HepG2 (cell line): Measurements from ENCODE around the gene CTU2. TPM values are rescaled to one million over a fixed set of nuclear protein-coding genes. Genes with fewer than 3 reads are reported as not detected.

ENCODE experiments used
- FOXK1 ChIP-seq: sonication (generic); formaldehyde crosslinking; IDR thresholded peaks from 2 replicates; pipeline ENCODE4 v1.4.0; 2020; ENCODE audit warnings: low read depth, missing genetic modification reagents, borderline replicate concordance
- GLI4 ChIP-seq: sonication (generic); formaldehyde crosslinking; IDR thresholded peaks from 2 replicates; pipeline ENCODE4 v1.5.1; 2020; ENCODE audit warnings: missing genetic modification reagents, mild to moderate bottlenecking, moderate library complexity, borderline replicate concordance
- MIXL1 ChIP-seq: IDR thresholded peaks from 2 replicates; pipeline ENCODE4 v1.6.1; 2016
- SPEN ChIP-seq: sonication (generic); formaldehyde crosslinking; IDR thresholded peaks from 2 replicates; pipeline ENCODE4 v1.5.1; 2020; ENCODE audit warnings: low read depth, mild to moderate bottlenecking, missing genetic modification reagents
- ZBTB10 ChIP-seq: sonication (generic); formaldehyde crosslinking; IDR thresholded peaks from 2 replicates; pipeline ENCODE4 v1.4.0; 2020; ENCODE audit warnings: missing genetic modification reagents, borderline replicate concordance
- ZBTB33 ChIP-seq: sonication (generic); formaldehyde crosslinking; IDR thresholded peaks from 2 replicates; pipeline ENCODE4 v1.4.0; 2020; ENCODE audit warnings: missing genetic modification reagents
- ZBTB39 ChIP-seq: sonication (generic); formaldehyde crosslinking; IDR thresholded peaks from 2 replicates; pipeline ENCODE4 v1.5.0; 2020; ENCODE audit warnings: missing genetic modification reagents
- ZFP82 ChIP-seq: sonication (generic); formaldehyde crosslinking; IDR thresholded peaks from 2 replicates; pipeline ENCODE4 v1.5.1; 2020; ENCODE audit warnings: mild to moderate bottlenecking, missing genetic modification reagents, borderline replicate concordance
- ZNF276 ChIP-seq: sonication (generic); formaldehyde crosslinking; IDR thresholded peaks from 2 replicates; pipeline ENCODE4 v1.4.0; 2020; ENCODE audit warnings: mild to moderate bottlenecking, low read depth, missing genetic modification reagents
- ZNF512 ChIP-seq: sonication (generic); formaldehyde crosslinking; IDR thresholded peaks from 2 replicates; pipeline ENCODE4 v1.4.0; 2020; ENCODE audit warnings: mild to moderate bottlenecking, missing genetic modification reagents
- ZNF670 ChIP-seq: sonication (generic); formaldehyde crosslinking; IDR thresholded peaks from 2 replicates; pipeline ENCODE4 v1.8.0; 2022; ENCODE audit warnings: mild to moderate bottlenecking, missing genetic modification reagents, borderline replicate concordance
- ZNF850 ChIP-seq: sonication (generic); formaldehyde crosslinking; conservative IDR thresholded peaks from 2 replicates; pipeline ENCODE4 v1.9.0; 2021; ENCODE audit warnings: mild to moderate bottlenecking, missing genetic modification reagents
- polyA plus RNA-seq, 8 experiments: library from polyadenylated mRNA; depleted of rRNA in 3 of 8; stranded (reverse) in 7 of 8; unstranded in 1 of 8; fragments of >200 nt; fragmentation: Illumina TruSeq in 4 of 8; extraction: Trizol in 4 of 8; gene quantifications; 2 replicates each; pipeline versions ENCODE4 v1.2.1 to v1.2.3, GENCODE V29; 2011 to 2016; ENCODE audit warnings: low read depth in 4 of 8, missing spikeins in 1 of 8, mixed read lengths in 1 of 8; ENCODE audit not compliant: insufficient read depth in 1 of 8
- total RNA-seq, 5 experiments: library from RNA; depleted of rRNA; stranded (reverse); fragments of >200 nt; fragmentation: Illumina TruSeq; extraction: Trizol; gene quantifications; 2 replicates each; pipeline ENCODE4 v1.2.3, GENCODE V29; 2016; ENCODE audit warnings: low read depth in 1 of 5
- TF ChIP-seq, protein P1 (sequence below): sonication (generic); formaldehyde crosslinking; IDR thresholded peaks from 2 replicates; pipeline ENCODE4 v1.4.0; 2020; ENCODE audit warnings: missing genetic modification reagents, mild to moderate bottlenecking, borderline replicate concordance
- TF ChIP-seq, protein P2 (sequence below): sonication (generic); formaldehyde crosslinking; IDR thresholded peaks from 2 replicates; pipeline ENCODE4 v1.8.1; 2023; ENCODE audit warnings: mild to moderate bottlenecking, missing genetic modification reagents

Gene CTU2
- total and polyA plus RNA-seq, 2 of the 13 experiments (the other 11 are each of a cell fraction or from before 2014, with no cell fraction given) = 13.3 to 21.9 TPM

DNA sequence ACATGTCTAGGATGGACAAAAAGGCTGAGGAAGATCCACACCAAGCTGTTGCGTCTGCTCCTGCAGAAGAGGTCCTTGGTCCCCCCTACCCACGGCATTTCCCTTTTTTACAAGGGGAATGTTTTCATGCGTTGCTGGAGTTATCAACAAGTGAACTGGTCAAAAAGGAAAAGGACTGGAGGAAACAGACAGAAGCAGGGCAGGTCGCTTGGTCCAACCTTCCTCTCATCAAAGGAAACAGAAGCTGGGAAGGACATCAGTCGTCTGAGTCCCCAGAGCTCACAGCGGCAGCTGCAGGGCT lies 52.6 kb downstream of the CTU2 start (continued):
- 0 out of 2 replicates have a peak, but pooled peaks have one; percentile 14 for TF ChIP-seq ZNF276 (CRISPR knock-in tag)
- no peak for TF ChIP-seq FOXK1 (CRISPR knock-in tag)
- no peak for TF ChIP-seq MIXL1 (CRISPR knock-in tag)
- TF ChIP-seq SPEN (CRISPR knock-in tag) = 0 out of 2 replicates have a peak, but pooled peaks have one; percentile 3
- TF ChIP-seq ZNF512 (CRISPR knock-in tag) = 0 out of 2 replicates have a peak, but pooled peaks have one; percentile 28
- 0 out of 2 replicates have a peak, but pooled peaks have one; percentile 83 for TF ChIP-seq ZFP82 (CRISPR knock-in tag)
- TF ChIP-seq ZNF850 (CRISPR knock-in tag) = 0 out of 2 replicates have a peak, but pooled peaks have one; percentile 57
- no peak for TF ChIP-seq ZBTB39 (CRISPR knock-in tag)
- 0 out of 2 replicates have a peak, but pooled peaks have one; percentile 17 for TF ChIP-seq GLI4 (CRISPR knock-in tag)
- TF ChIP-seq ZBTB10 (CRISPR knock-in tag) = no peak
- TF ChIP-seq ZBTB33 (CRISPR knock-in tag) = no peak
- TF ChIP-seq, protein P1, sequence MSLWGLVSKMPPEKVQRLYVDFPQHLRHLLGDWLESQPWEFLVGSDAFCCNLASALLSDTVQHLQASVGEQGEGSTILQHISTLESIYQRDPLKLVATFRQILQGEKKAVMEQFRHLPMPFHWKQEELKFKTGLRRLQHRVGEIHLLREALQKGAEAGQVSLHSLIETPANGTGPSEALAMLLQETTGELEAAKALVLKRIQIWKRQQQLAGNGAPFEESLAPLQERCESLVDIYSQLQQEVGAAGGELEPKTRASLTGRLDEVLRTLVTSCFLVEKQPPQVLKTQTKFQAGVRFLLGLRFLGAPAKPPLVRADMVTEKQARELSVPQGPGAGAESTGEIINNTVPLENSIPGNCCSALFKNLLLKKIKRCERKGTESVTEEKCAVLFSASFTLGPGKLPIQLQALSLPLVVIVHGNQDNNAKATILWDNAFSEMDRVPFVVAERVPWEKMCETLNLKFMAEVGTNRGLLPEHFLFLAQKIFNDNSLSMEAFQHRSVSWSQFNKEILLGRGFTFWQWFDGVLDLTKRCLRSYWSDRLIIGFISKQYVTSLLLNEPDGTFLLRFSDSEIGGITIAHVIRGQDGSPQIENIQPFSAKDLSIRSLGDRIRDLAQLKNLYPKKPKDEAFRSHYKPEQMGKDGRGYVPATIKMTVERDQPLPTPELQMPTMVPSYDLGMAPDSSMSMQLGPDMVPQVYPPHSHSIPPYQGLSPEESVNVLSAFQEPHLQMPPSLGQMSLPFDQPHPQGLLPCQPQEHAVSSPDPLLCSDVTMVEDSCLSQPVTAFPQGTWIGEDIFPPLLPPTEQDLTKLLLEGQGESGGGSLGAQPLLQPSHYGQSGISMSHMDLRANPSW = 0 out of 2 replicates have a peak, but pooled peaks have one; percentile 19
- TF ChIP-seq ZNF670 (CRISPR knock-in tag) = peak; percentile 80
- TF ChIP-seq, protein P2, sequence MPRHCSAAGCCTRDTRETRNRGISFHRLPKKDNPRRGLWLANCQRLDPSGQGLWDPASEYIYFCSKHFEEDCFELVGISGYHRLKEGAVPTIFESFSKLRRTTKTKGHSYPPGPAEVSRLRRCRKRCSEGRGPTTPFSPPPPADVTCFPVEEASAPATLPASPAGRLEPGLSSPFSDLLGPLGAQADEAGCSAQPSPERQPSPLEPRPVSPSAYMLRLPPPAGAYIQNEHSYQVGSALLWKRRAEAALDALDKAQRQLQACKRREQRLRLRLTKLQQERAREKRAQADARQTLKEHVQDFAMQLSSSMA (CRISPR knock-in tag) = 0 out of 2 replicates have a peak, but pooled peaks have one; percentile 11
